Astrocyte (in vitro differentiated cells and primary cell): ENCODE data around the gene RIC1.

Source experiments
- CTCF ChIP-seq: IDR thresholded peaks from 2 replicates; pipeline ENCODE4 v1.5.1; 2011; ENCODE audit warnings: low read depth, mild to moderate bottlenecking, inconsistent platforms, low read length, moderate library complexity; ENCODE audit not compliant: insufficient read depth
- EZH2 ChIP-seq: IDR thresholded peaks from 2 replicates; pipeline ENCODE4 v1.6.1; 2012; ENCODE audit warnings: mild to moderate bottlenecking, low read length, inconsistent platforms; ENCODE audit not compliant: insufficient read depth

GRCh38 chr9:5587024-5587423, 41.9 kb upstream of the RIC1 start:
- TF ChIP-seq CTCF (no peak), EZH2 (no peak)
